Progenitor cell of endocrine pancreas (in vitro differentiated cells): Measurements from ENCODE around the gene ZNF226. TPM values are rescaled to one million over a fixed set of nuclear protein-coding genes. Genes with fewer than 3 reads are reported as not detected.
"Not testable (repeated sequence)": the region's sequence is repeated elsewhere in the genome, so short reads cannot be mapped to it uniquely, and the experiment has no call there.

Experiments
- DNase-seq: peaks from one replicate; pipeline ENCODE4 v3.0.0; 2021; ENCODE audit warnings: low spot score; ENCODE audit not compliant: unreplicated experiment
- H3K27ac Mint-ChIP-seq: 2 replicates; pipeline ENCODE4 v1.8.0; 2021; ENCODE audit warnings: mild to moderate bottlenecking, moderate library complexity, mixed read lengths
- H3K27me3 Mint-ChIP-seq: 2 replicates; pipeline ENCODE4 v1.8.0; 2021; ENCODE audit warnings: mixed read lengths
- H3K36me3 Mint-ChIP-seq: 2 replicates; pipeline ENCODE4 v1.8.0; 2022; ENCODE audit warnings: mixed read lengths; ENCODE audit not compliant: insufficient read depth
- H3K4me1 Mint-ChIP-seq: 2 replicates; pipeline ENCODE4 v1.8.0; 2021; ENCODE audit warnings: low read depth, mixed read lengths
- H3K4me3 Mint-ChIP-seq: 2 replicates; pipeline ENCODE4 v1.8.0; 2021; ENCODE audit warnings: low read depth, mild to moderate bottlenecking, moderate library complexity, mixed read lengths
- H3K9me3 Mint-ChIP-seq: 2 replicates; pipeline ENCODE4 v1.8.0; 2021; ENCODE audit warnings: low read depth, mixed read lengths
- CTCF ChIP-seq: fragments of 200-600 bp; sonication (generic); IDR thresholded peaks from one replicate; pipeline ENCODE4 v1.5.0; 2021; ENCODE audit warnings: antibody characterized with exemption, mild to moderate bottlenecking; ENCODE audit not compliant: unreplicated experiment
- total RNA-seq: library from RNA; stranded (reverse); gene quantifications from 2 replicates; pipeline ENCODE4 v1.2.1, GENCODE V29; 2021

The ZNF226 gene
- total RNA-seq, 1 donor from 2014 or later: 38.7 TPM

- H3K4me3 Mint-ChIP-seq: peak within 1 kb of the TSS; percentile 93
- no peaks in the 10 kb centered on the region for H3K9me3 Mint-ChIP-seq
- TF ChIP-seq CTCF: no peak
- peaks cover 9% of the 10 kb centered on the region for H3K4me1 Mint-ChIP-seq
- no peaks in the 10 kb centered on the region for H3K27me3 Mint-ChIP-seq
- peak; percentile 66 for DNase-seq
- peak within 1 kb of the TSS; percentile 95 for H3K27ac Mint-ChIP-seq
- peaks cover 13% of the 10 kb centered on the region for H3K36me3 Mint-ChIP-seq
Observed at GRCh38 chr19:44212250-44212865, 47.5 kb downstream of the ZNF226 start, which contains the start of gene ZNF227. Gene ZNF227 (plus strand): TSS chr19:44212532. CDS start chr19:44217793, 5,261 bp downstream.

GRCh38 chr19:44212866-44213346 lies 48.0 kb downstream of the ZNF226 start:
- peak overlapping the region; percentile 95 for H3K27ac Mint-ChIP-seq
- DNase-seq: no peak
- H3K9me3 Mint-ChIP-seq: no peaks in the 10 kb centered on the region
- TF ChIP-seq CTCF: no peak
- H3K4me3 Mint-ChIP-seq: peak overlapping the region; percentile 93
- H3K27me3 Mint-ChIP-seq: no peaks in the 10 kb centered on the region
- peaks cover 17% of the 10 kb centered on the region for H3K36me3 Mint-ChIP-seq
- H3K4me1 Mint-ChIP-seq: peaks cover 7% of the 10 kb centered on the region

GRCh38 chr19:44219926-44220325 lies 55.0 kb downstream of the ZNF226 start:
- H3K27ac Mint-ChIP-seq, H3K4me1 Mint-ChIP-seq, H3K4me3 Mint-ChIP-seq, DNase-seq, H3K9me3 Mint-ChIP-seq, H3K27me3 Mint-ChIP-seq: not testable (repeated sequence)
- H3K36me3 Mint-ChIP-seq: peaks cover 53% of the 10 kb centered on the region

GRCh38 chr19:44220761-44221160 lies 55.9 kb downstream of the ZNF226 start:
- not testable (repeated sequence) for H3K27me3 Mint-ChIP-seq, H3K4me1 Mint-ChIP-seq, DNase-seq, H3K4me3 Mint-ChIP-seq, H3K27ac Mint-ChIP-seq
- Mint-ChIP-seq H3K36me3 (peaks cover 55% of the 10 kb centered on the region), H3K9me3 (peaks cover 12% of the 10 kb centered on the region)

- not testable (repeated sequence) for DNase-seq, H3K27me3 Mint-ChIP-seq, H3K4me3 Mint-ChIP-seq, H3K27ac Mint-ChIP-seq, H3K4me1 Mint-ChIP-seq
- peaks cover 14% of the 10 kb centered on the region for H3K9me3 Mint-ChIP-seq
- peaks cover 58% of the 10 kb centered on the region for H3K36me3 Mint-ChIP-seq
Observed at GRCh38 chr19:44221291-44221690, 56.4 kb downstream of the ZNF226 start.

Other genes starting within 250 kb of the ZNF226 start
- gene ZNF45, start 229.8 kb upstream of the ZNF226 start, total RNA-seq: 20.9 and 23.9 TPM in 2 replicates
- gene ZNF221, start 213.9 kb upstream of the ZNF226 start, total RNA-seq: 12.0 and 14.8 TPM in 2 replicates
- 13.8 and 14.6 TPM in 2 replicates for gene ZNF155, start 180.9 kb upstream of the ZNF226 start, total RNA-seq
- gene ZNF230, start 162.1 kb upstream of the ZNF226 start, total RNA-seq: 7.3 and 8.5 TPM in 2 replicates
- 10.0 and 10.4 TPM in 2 replicates for gene ZNF222, start 139.7 kb upstream of the ZNF226 start, total RNA-seq
- 14.2 and 14.4 TPM in 2 replicates for gene ZNF223, start 113.1 kb upstream of the ZNF226 start, total RNA-seq
- 5.7 and 5.9 TPM in 2 replicates for gene ZNF284, start 92.9 kb upstream of the ZNF226 start, total RNA-seq
- gene ZNF224, start 70.7 kb upstream of the ZNF226 start, total RNA-seq: 40.6 and 45.6 TPM in 2 replicates
- gene ZNF225, start 51.7 kb upstream of the ZNF226 start, total RNA-seq: 9.1 and 10.2 TPM in 2 replicates
- gene ZNF234, start 23.5 kb upstream of the ZNF226 start, total RNA-seq: 24.9 and 25.2 TPM in 2 replicates
- 32.0 and 38.9 TPM in 2 replicates for gene ZNF227, start 47.4 kb downstream of the ZNF226 start, total RNA-seq
- gene ZNF233, start 94.8 kb downstream of the ZNF226 start, total RNA-seq: 5.7 and 7.9 TPM in 2 replicates
- 15.0 and 16.6 TPM in 2 replicates for gene ZNF235, start 139.9 kb downstream of the ZNF226 start, total RNA-seq
- 13.0 and 14.1 TPM in 2 replicates for gene ZNF112, start 191.6 kb downstream of the ZNF226 start, total RNA-seq
- 13.1 and 14.3 TPM in 2 replicates for gene ZNF285, start 236.5 kb downstream of the ZNF226 start, total RNA-seq